Ishikawa (cell line): ENCODE results near the gene OSBPL1A.

ENCODE experiments used
- MAX ChIP-seq: IDR thresholded peaks from 2 replicates; pipeline ENCODE4 v1.6.1; 2012
- RAD21 ChIP-seq: IDR thresholded peaks from 2 replicates; pipeline ENCODE4 v1.6.1; 2012; ENCODE audit warnings: low read depth

- no peak for TF ChIP-seq MAX
- no peak for TF ChIP-seq RAD21
Measured at GRCh38 chr18:24128700-24129099, 268.9 kb downstream of the OSBPL1A start.
